ENCODE measurements around the gene PPP2R5C. TPM values are rescaled to one million over a fixed set of nuclear protein-coding genes. Genes with fewer than 3 reads are reported as not detected.

Gene PPP2R5C
- total RNA-seq, 4 donors from 2014 or later, result 66.2 to 211 (median 116) TPM

GRCh38 chr14:101732118-101732517, 29.4 kb upstream of the PPP2R5C start:
- TF ChIP-seq POLR2AphosphoS5 (IDR thresholded peaks at IDR 0.05) (no peak), EP300 (IDR thresholded peaks at IDR 0.05; ENCODE audit: low read depth) (no peak), CTCF (IDR thresholded peaks at IDR 0.05) (no peak), POLR2A (IDR thresholded peaks at IDR 0.05) (no peak)
- Histone ChIP-seq H3K27me3 (no peaks in the 10 kb centered on the region), H3K4me1 (peaks cover 10 to 21% (median 18%) of the 10 kb centered on the region in 4 donors), H3K9me3 (no peaks in the 10 kb centered on the region), H3K27ac (peak overlapping the region; percentile 90 to 92 (median 92)), H3K36me3 (no peaks in the 10 kb centered on the region), H3K4me3 (no peak overlapping the region)
- no peak for DNase-seq
- intact Hi-C loops (cut with DNase I; ENCODE audit: low total_unique reads) (no loop called here), in situ Hi-C loops (cut with MboI; ENCODE audit: low pct_ligation_motif_present in 1 of 4, low pct_unique_long_range_greater_than_20kb in 1 of 4, low sequenced_read_pairs in 3 of 4) (no loop called here)
- WGBS, 2 donors (ENCODE audit: low coverage in 1 of 2), result 54% methylated on average over 5 of the region's 5 CpGs; no CpG with 5 or more reads in 1 of the 2 donors

GRCh38 chr14:101733211-101733610, 28.3 kb upstream of the PPP2R5C start:
- H3K4me3 ChIP-seq, result no peak overlapping the region
- DNase-seq, result no peak

GRCh38 chr14:101734246-101734847, 27.2 kb upstream of the PPP2R5C start:
- in situ Hi-C loops (cut with MboI; ENCODE audit: low pct_ligation_motif_present in 1 of 4, low pct_unique_long_range_greater_than_20kb in 1 of 4, low sequenced_read_pairs in 3 of 4) (no loop called here), intact Hi-C loops (cut with DNase I; ENCODE audit: low total_unique reads) (no loop called here)
- no peaks in the 10 kb centered on the region for H3K27me3 ChIP-seq
- no peak for DNase-seq
- H3K4me1 ChIP-seq, result peaks cover 10 to 21% (median 18%) of the 10 kb centered on the region in 4 donors
- H3K4me3 ChIP-seq, result no peak overlapping the region
- WGBS, 2 donors (ENCODE audit: low coverage in 1 of 2), result 90 to 94% methylated on average over 13 to 16 of the region's 16 CpGs
- no peak for TF ChIP-seq EP300 (IDR thresholded peaks at IDR 0.05; ENCODE audit: low read depth)
- no peak for TF ChIP-seq POLR2A (IDR thresholded peaks at IDR 0.05)
- no peak for TF ChIP-seq CTCF (IDR thresholded peaks at IDR 0.05)
- no peak for TF ChIP-seq POLR2AphosphoS5 (IDR thresholded peaks at IDR 0.05)
- no peak overlapping the region for H3K27ac ChIP-seq
- no peaks in the 10 kb centered on the region for H3K36me3 ChIP-seq
- no peaks in the 10 kb centered on the region for H3K9me3 ChIP-seq

More at GRCh38 chr14:101733211-101733610, 28.3 kb upstream of the PPP2R5C start:
- no peaks in the 10 kb centered on the region for H3K27me3 ChIP-seq
- TF ChIP-seq EP300 (IDR thresholded peaks at IDR 0.05; ENCODE audit: low read depth), result no peak
- TF ChIP-seq POLR2AphosphoS5 (IDR thresholded peaks at IDR 0.05), result no peak
- no peak for TF ChIP-seq CTCF (IDR thresholded peaks at IDR 0.05)
- TF ChIP-seq POLR2A (IDR thresholded peaks at IDR 0.05), result no peak
- no peak overlapping the region for H3K27ac ChIP-seq
- H3K9me3 ChIP-seq, result no peaks in the 10 kb centered on the region
- peaks cover 10 to 21% (median 18%) of the 10 kb centered on the region in 4 donors for H3K4me1 ChIP-seq
- intact Hi-C loops (cut with DNase I; ENCODE audit: low total_unique reads) (no loop called here), in situ Hi-C loops (cut with MboI; ENCODE audit: low pct_ligation_motif_present in 1 of 4, low pct_unique_long_range_greater_than_20kb in 1 of 4, low sequenced_read_pairs in 3 of 4) (no loop called here)
- 98% methylated on average over 4 of the region's 4 CpGs; no CpG with 5 or more reads in 1 of the 2 donors for WGBS, 2 donors (ENCODE audit: low coverage in 1 of 2)
- H3K36me3 ChIP-seq, result no peaks in the 10 kb centered on the region

- WGBS, 2 donors (ENCODE audit: low coverage in 1 of 2), result 87 to 88% methylated on average over 7 of the region's 7 CpGs
- in situ Hi-C loops (cut with MboI; ENCODE audit: low pct_ligation_motif_present in 1 of 4, low pct_unique_long_range_greater_than_20kb in 1 of 4, low sequenced_read_pairs in 3 of 4), result no loop called here
- intact Hi-C loops (cut with DNase I; ENCODE audit: low total_unique reads), result no loop called here
- Histone ChIP-seq H3K4me1 (peaks cover 10 to 20% (median 18%) of the 10 kb centered on the region in 4 donors), H3K36me3 (no peaks in the 10 kb centered on the region), H3K9me3 (peaks cover 0 to under 1% of the 10 kb centered on the region in 2 donors), H3K27me3 (no peaks in the 10 kb centered on the region), H3K4me3 (no peak overlapping the region), H3K27ac (no peak overlapping the region)
- DNase-seq, result no peak
- TF ChIP-seq POLR2AphosphoS5 (IDR thresholded peaks at IDR 0.05) (no peak), POLR2A (IDR thresholded peaks at IDR 0.05) (no peak), EP300 (IDR thresholded peaks at IDR 0.05; ENCODE audit: low read depth) (no peak), CTCF (IDR thresholded peaks at IDR 0.05) (no peak)
Measured at GRCh38 chr14:101735453-101735852, 26.1 kb upstream of the PPP2R5C start.

Data from transverse colon (tissue), 4 donors.